ENCODE results near the gene KCNG2. TPM values are rescaled to one million over a fixed set of nuclear protein-coding genes. Genes with fewer than 3 reads are reported as not detected.

The KCNG2 gene
- total and polyA plus RNA-seq, 2 donors (not counting 1 experiment from before 2014, with no cell fraction given), result not detected

GRCh38 chr18:79850731-79851130, 53.0 kb downstream of the KCNG2 start:
- Histone ChIP-seq H3K4me1 (ENCODE audit: control insufficient read depth in 2 of 2, insufficient read depth in 2 of 2, low read length in 2 of 2) (peaks cover 14 to 15% of the 10 kb centered on the region in 2 donors), H2AFZ (ENCODE audit: insufficient read depth, low read depth, low read length, poor library complexity, severe bottlenecking) (no peak overlapping the region), H3K27me3 (replicated peaks in 1 of 4; ENCODE audit: control extremely low read depth in 1 of 4, control insufficient read depth in 3 of 4, insufficient read depth in 4 of 4, low read length in 3 of 4) (no peaks in the 10 kb centered on the region), H3K36me3 (replicated peaks in 1 of 2; ENCODE audit: control extremely low read depth in 1 of 2, control insufficient read depth in 1 of 2, extremely low read depth in 1 of 2, insufficient read depth in 2 of 2, low read length in 1 of 2) (no peaks in the 10 kb centered on the region), H4K20me1 (ENCODE audit: control insufficient read depth, insufficient read depth, low read length, poor library complexity, severe bottlenecking) (no peaks in the 10 kb centered on the region), H3K4me2 (replicated peaks; ENCODE audit: low read depth, low read length, poor library complexity, severe bottlenecking) (no peak overlapping the region), H3K9ac (ENCODE audit: low read length) (no peak overlapping the region), H3K4me3 (ENCODE audit: control extremely low read depth in 1 of 5, extremely low read depth in 1 of 5, insufficient read depth in 1 of 5, low read depth in 2 of 5, low read length in 4 of 5) (no peak overlapping the region), H3K9me3 (ENCODE audit: control extremely low read depth in 1 of 3, control insufficient read depth in 2 of 3, insufficient read depth in 1 of 3, low read length in 2 of 3) (peaks cover 0 to 9% (median 0%) of the 10 kb centered on the region in 3 donors), H3K27ac (ENCODE audit: low read length in 2 of 2) (no peak overlapping the region), H3K79me2 (ENCODE audit: control insufficient read depth, insufficient read depth, low read length) (no peaks in the 10 kb centered on the region)
- Mint-ChIP-seq H3K9me3 (ENCODE audit: insufficient read depth) (no peaks in the 10 kb centered on the region), H3K27me3 (peaks cover 5% of the 10 kb centered on the region), H3K4me1 (peaks cover 16% of the 10 kb centered on the region), H3K27ac (no peak overlapping the region), H3K4me3 (no peak overlapping the region)
- intact Hi-C loops (cut with micrococcal nuclease), result no loop called here
- ChIA-PET POLR2A (no interaction called here), CTCF (no interaction called here)
- 94% methylated on average over 12 of the region's 16 CpGs for WGBS (ENCODE audit: insufficient coverage)
- DNase-seq (no peak), ATAC-seq (ENCODE audit: low read depth) (no peak)
- TF ChIP-seq CTCF (IDR thresholded peaks at IDR 0.05) (no peak), EZH2 (IDR thresholded peaks at IDR 0.05; ENCODE audit: borderline replicate concordance, insufficient read depth, low read depth, low read length, poor library complexity, severe bottlenecking) (no peak)

- peaks cover 23% of the 10 kb centered on the region for H3K4me1 Mint-ChIP-seq
- DNase-seq, result no peak
- Histone ChIP-seq H3K27ac (ENCODE audit: low read length in 2 of 2) (no peak overlapping the region), H4K20me1 (ENCODE audit: control insufficient read depth, insufficient read depth, low read length, poor library complexity, severe bottlenecking) (no peaks in the 10 kb centered on the region), H3K79me2 (ENCODE audit: control insufficient read depth, insufficient read depth, low read length) (no peaks in the 10 kb centered on the region), H3K27me3 (replicated peaks in 1 of 4; ENCODE audit: control extremely low read depth in 1 of 4, control insufficient read depth in 3 of 4, insufficient read depth in 4 of 4, low read length in 3 of 4) (peaks cover 0 to under 1% (median 0%) of the 10 kb centered on the region in 4 experiments), H2AFZ (ENCODE audit: insufficient read depth, low read depth, low read length, poor library complexity, severe bottlenecking) (no peak overlapping the region), H3K4me1 (ENCODE audit: control insufficient read depth in 2 of 2, insufficient read depth in 2 of 2, low read length in 2 of 2) (peaks cover 22% of the 10 kb centered on the region in 2 donors), H3K9ac (ENCODE audit: low read length) (no peak overlapping the region), H3K4me3 (ENCODE audit: control extremely low read depth in 1 of 5, extremely low read depth in 1 of 5, insufficient read depth in 1 of 5, low read depth in 2 of 5, low read length in 4 of 5) (no peak overlapping the region), H3K9me3 (ENCODE audit: control extremely low read depth in 1 of 3, control insufficient read depth in 2 of 3, insufficient read depth in 1 of 3, low read length in 2 of 3) (peaks cover 0 to 7% (median 0%) of the 10 kb centered on the region in 3 donors), H3K4me2 (replicated peaks; ENCODE audit: low read depth, low read length, poor library complexity, severe bottlenecking) (no peak overlapping the region), H3K36me3 (replicated peaks in 1 of 2; ENCODE audit: control extremely low read depth in 1 of 2, control insufficient read depth in 1 of 2, extremely low read depth in 1 of 2, insufficient read depth in 2 of 2, low read length in 1 of 2) (no peaks in the 10 kb centered on the region)
- peaks cover 5% of the 10 kb centered on the region for H3K27me3 Mint-ChIP-seq
- WGBS (ENCODE audit: insufficient coverage), result 95% methylated on average over 7 of the region's 7 CpGs
- TF ChIP-seq EZH2 (IDR thresholded peaks at IDR 0.05; ENCODE audit: borderline replicate concordance, insufficient read depth, low read depth, low read length, poor library complexity, severe bottlenecking) (no peak), CTCF (IDR thresholded peaks at IDR 0.05) (no peak)
- H3K27ac Mint-ChIP-seq, result no peak overlapping the region
- H3K4me3 Mint-ChIP-seq, result no peak overlapping the region
- CTCF ChIA-PET, result no interaction called here
- ATAC-seq (ENCODE audit: low read depth), result no peak
- H3K9me3 Mint-ChIP-seq (ENCODE audit: insufficient read depth), result no peaks in the 10 kb centered on the region
- POLR2A ChIA-PET, result no interaction called here
- intact Hi-C loops (cut with micrococcal nuclease), result no loop called here
These were observed 53.8 kb downstream of the KCNG2 start for GRCh38 chr18:79851489-79851888.
